Measurements from ENCODE around the gene TMEM125. TPM values are rescaled to one million over a fixed set of nuclear protein-coding genes. Genes with fewer than 3 reads are reported as not detected.

Gene TMEM125
- total RNA-seq, result not detected in 2 replicates

DNA sequence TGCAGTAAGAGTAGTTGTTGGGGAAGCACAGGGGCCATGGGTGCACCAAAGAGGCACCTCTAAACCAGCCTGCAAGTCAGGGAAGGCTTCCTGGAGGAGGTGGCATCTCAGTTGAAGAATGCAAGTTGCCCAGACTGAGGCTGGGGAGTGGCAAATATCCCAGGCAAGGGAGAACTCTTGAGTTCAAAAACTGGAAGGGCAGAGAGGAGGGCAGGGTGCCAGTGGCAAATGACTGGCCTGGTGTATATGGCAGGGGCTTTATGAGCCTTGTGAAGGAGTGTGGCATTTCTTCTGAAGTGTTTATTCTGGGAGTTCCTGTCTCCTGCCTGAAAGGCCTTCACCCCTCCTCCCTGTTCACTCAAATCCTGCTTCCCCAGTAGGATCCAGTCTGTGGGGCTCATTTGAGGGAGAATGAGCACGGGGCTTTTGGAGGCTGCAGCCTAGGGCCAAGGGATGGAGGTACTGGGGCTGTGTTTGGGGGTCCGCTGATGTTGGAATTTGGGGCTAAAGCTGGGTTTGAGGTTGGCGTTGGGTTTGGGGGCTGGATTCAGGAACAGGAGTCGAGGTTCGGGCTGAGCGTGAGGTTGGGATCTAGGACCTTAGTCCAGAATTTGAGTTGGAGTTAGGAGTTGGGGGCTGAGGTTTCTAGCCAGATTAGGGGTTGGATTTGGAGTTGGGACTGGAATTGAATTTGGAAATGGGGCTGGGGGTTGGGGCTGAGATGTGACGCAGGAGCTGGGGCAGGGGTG is at the start of gene TMEM125:
Gene TMEM125 (plus strand): TSS at position 357 of the 749 bp plus-strand sequence. CDS start 2,740 bp downstream, outside the sequence.

DNA sequence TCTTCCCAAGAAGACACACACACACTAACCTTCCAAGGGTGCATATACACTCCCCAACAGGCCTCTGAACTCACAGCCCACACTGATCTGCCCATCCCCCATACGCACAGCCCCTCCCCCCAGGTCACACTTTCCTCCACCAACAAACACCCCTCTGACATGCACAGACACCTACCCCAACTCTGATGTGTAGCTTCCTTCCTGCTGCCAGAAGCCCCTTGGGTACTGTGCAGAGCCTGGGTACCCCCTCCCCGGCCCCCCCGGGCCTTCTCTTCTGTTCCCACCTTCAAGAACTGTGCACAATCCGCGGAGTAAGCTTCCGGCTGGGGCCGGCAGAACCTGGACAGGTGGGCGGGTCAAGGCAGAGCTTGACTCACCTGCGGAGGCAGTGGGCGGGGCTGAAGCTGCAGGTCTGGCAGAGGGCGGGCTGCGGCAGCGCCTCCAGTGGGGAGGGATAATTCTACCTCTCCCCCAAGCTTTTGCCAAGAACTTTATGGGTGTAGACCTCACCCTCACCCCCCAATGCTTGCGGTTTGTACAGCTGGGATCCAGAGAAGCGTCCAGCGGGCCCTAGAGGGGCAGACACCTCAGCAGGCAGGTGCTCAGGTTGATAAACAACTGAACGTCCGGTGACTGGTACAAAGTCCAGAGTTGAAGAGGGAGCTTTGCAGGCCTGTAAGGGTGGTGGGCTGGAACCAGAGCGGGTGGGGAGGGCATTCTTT is 15.6 kb downstream of the TMEM125 start, which contains the start of gene C1orf210:
Gene C1orf210 (minus strand): TSS at position 313 of the 722 bp plus-strand sequence. CDS start 2,311 bp downstream, outside the sequence.

DNA sequence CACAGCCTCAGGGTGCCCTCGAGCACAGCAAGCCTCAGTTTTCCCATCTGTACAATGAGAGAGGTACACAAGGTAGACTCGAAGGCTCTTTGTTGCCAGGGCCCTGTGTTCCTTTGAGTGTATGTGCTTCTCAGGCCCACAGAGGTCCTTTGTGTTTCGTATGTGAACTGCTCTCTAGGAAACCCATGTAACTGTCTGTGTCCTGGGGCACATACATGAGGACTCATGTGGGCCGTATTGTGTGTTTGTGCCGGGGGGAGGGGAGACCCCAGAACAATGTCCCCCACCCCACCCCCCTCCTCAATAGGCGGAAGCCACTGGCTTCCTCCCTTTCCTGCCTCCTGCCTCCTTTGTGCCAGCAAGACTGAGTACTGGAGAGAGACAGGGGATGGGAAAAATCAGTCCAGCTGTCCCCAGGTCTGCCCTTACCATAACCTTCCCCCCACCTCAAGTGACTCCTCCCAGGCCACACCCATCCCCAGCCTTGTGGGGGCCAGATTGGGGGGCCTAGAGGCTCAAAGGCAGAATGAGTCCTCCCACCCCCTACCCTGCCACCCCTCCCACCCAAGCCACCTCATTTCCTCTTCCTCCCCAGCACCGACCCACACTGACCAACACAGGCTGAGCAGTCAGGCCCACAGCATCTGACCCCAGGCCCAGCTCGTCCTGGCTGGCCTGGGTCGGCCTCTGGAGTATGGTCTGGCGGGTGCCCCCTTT is 30.8 kb downstream of the TMEM125 start, which contains the start of gene TIE1:
Gene TIE1 (plus strand): TSS at position 605 of the 717 bp plus-strand sequence. CDS start 90 bp downstream, at position 695.

Other genes starting within 250 kb of the TMEM125 start
- gene EBNA1BP2, start 97.7 kb upstream of the TMEM125 start, total RNA-seq, result 78.6 and 92.1 TPM in 2 replicates
- gene CFAP57, start 97.7 kb upstream of the TMEM125 start, total RNA-seq, result under 0.01 and 0.20 TPM in 2 replicates
- not detected in 2 replicates for gene C1orf210, start 15.6 kb downstream of the TMEM125 start, total RNA-seq
- gene TIE1, start 31.0 kb downstream of the TMEM125 start, total RNA-seq, result under 0.01 TPM in 2 replicates
- not detected in 2 replicates for gene MPL, start 67.8 kb downstream of the TMEM125 start, total RNA-seq
- 81.9 and 121 TPM in 2 replicates for gene CDC20, start 89.0 kb downstream of the TMEM125 start, total RNA-seq
- gene ELOVL1, start 98.0 kb downstream of the TMEM125 start, total RNA-seq, result 54.0 and 59.4 TPM in 2 replicates
- 47.8 and 54.0 TPM in 2 replicates for gene MED8, start 119.8 kb downstream of the TMEM125 start, total RNA-seq
- gene SZT2, start 119.9 kb downstream of the TMEM125 start, total RNA-seq, result 23.5 and 38.5 TPM in 2 replicates
- gene HYI, start 183.9 kb downstream of the TMEM125 start, total RNA-seq, result 5.1 and 16.0 TPM in 2 replicates

All from subcutaneous preadipocyte (primary cell).